Immature natural killer cell (primary cell): ENCODE data around the gene C4BPB. TPM values are rescaled to one million over a fixed set of nuclear protein-coding genes. Genes with fewer than 3 reads are reported as not detected.

Experiments used
- polyA plus RNA-seq, 3 donors: library from polyadenylated mRNA; unstranded; fragments of 300-500 nt; fragmentation: Illumina TruSeq; gene quantifications; one replicate each; pipeline ENCODE4 v1.2.3, GENCODE V29; 2021

C4BPB gene
- polyA plus RNA-seq, 3 donors from 2014 or later, result 0.24 TPM; not detected in 2

Other genes starting within 250 kb of the C4BPB start
- gene IL20, start 223.2 kb upstream of the C4BPB start, polyA plus RNA-seq, result not detected
- gene IL24, start 191.4 kb upstream of the C4BPB start, polyA plus RNA-seq, result 10 to 100 TPM in 2 of 3 donors, 1 to 10 TPM in 1; 9.3 to 21.5 (median 13.3) TPM
- 100 to 1,000 TPM; 255 to 454 (median 370) TPM for gene FCMR, start 166.9 kb upstream of the C4BPB start, polyA plus RNA-seq
- gene PIGR, start 142.4 kb upstream of the C4BPB start, polyA plus RNA-seq, result under 1 TPM in 2 of 3 donors, not detected in 1; 0.13 to 0.25 TPM
- gene FCAMR, start 118.4 kb upstream of the C4BPB start, polyA plus RNA-seq, result not detected
- under 1 TPM in 1 of 3 donors, not detected in 2; 0.31 TPM for gene C1orf116, start 56.1 kb upstream of the C4BPB start, polyA plus RNA-seq
- 1 to 10 TPM in 1 of 3 donors, under 1 TPM in 1, not detected in 1; 0.49 to 1.5 TPM for gene YOD1, start 37.7 kb upstream of the C4BPB start, polyA plus RNA-seq
- gene PFKFB2, start 35.6 kb upstream of the C4BPB start, polyA plus RNA-seq, result 1 to 10 TPM in 2 of 3 donors, under 1 TPM in 1; 0.94 to 1.8 (median 1.4) TPM
- not detected for gene C4BPA, start 15.4 kb downstream of the C4BPB start, polyA plus RNA-seq
- gene CD55, start 232.8 kb downstream of the C4BPB start, polyA plus RNA-seq, result 100 to 1,000 TPM in 1 of 3 donors, 10 to 100 TPM in 2; 63.9 to 122 (median 84.6) TPM